RKO (cell line): ENCODE data around the gene DSCAM.

Experiments
- DNase-seq: peaks from one replicate; pipeline ENCODE4 v3.0.0-alpha.2; 2016; ENCODE audit warnings: low spot score

DSCAM gene

DNA sequence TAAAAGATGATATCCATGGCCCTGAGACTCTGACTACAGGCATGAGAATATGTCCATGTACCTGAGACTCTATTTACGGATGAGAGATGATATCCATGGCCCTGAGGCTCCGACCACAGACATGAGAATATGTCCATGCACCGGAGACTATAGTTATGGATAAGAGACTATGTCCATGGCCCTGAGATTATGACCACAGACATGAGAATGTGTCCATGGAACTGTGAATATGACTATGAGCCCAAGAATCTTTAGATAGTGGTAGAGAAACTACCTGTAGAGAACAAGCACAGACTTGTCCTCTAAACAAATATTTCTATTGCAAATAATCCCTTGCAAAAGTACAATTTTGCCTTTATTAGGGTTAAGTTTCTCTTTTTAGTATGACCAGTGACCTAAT, 716.5 kb downstream of the DSCAM start:
- DNase-seq = no peak

DNA sequence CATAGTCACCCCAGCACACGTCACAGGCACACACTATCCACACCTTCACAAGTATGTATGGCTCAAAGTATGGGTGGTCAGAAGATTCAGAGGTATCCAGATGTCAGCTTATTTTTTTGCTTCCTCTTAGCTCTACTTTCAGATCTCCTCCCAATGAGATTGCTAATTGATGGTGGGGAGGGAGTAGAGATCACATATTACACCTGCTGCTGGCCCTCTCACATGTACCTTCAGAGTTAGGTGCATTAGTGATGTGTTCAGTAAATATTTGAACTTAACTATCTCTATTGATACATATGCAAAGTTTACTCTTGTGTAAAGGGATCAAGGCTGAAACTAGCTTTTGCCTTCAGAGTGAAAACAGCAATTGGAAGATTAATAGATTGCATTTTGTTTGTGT, 717.1 kb downstream of the DSCAM start:
- DNase-seq = no peak

DNA sequence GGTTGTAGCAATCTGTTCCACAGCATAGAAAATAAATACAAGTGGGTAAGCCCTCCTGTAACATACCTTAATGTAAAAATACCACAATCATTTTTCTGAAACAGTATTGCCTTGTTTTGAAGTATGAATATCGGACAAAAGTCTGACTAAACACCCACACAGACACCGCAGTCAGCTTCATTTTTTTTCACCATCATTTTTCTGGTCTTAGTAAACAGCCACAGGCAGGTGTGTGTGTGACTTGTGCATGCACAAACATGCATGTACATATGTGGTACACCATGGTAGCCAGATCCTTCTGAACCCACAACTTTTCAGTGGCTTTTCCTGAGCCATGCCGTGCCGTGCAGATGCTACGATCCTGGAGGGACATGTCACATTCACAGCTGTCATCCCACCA, 718.1 kb downstream of the DSCAM start:
- DNase-seq = no peak

DNA sequence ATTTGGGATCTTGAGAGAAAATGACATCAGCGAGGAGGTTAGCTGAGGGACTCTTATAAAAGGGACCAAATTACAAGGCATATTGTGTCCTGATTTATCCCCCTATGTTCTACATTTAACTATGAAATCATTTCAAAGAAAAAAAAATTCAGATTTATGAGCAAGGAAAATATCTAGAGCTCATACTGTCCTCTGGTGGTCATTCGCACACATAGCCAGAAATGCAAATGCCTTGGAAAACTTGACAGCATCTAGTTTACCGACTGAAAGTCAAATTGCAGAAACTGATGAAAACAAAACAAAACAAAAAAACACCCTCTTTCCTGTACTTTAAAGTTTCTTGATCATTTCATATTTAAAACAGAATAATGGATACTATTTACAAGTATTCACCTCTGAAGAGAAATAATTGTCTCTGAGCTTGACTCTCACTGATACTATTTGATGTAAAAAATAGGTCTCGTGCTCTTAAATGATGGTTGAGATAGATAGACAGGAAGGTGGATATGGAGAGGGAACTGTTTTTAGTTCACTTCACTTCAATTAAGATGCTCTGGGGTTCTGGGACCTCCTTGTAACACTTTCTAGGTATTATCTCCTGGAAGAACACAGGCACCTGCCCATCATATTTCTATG, 725.9 kb downstream of the DSCAM start:
- DNase-seq = peak; percentile 54

DNA sequence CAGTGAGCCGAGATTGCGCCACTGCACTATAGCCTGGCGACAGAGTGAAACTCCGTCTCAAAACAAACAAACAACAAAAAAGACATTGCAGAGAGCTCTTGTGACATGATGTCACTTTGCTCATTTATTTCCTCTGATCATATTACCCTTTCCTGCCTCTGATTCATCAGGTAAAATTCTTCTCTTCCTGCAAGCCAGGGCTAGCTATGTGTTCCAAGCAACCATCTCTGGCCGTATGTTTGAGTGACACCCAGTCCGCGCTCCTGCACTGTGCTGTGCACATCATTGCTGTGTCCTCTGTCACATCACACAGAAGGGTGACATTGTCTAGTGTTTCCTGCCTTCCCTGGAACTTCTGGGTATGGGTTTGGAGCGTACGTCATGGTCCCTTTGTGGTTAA, 728.4 kb downstream of the DSCAM start:
- DNase-seq = no peak

DNA sequence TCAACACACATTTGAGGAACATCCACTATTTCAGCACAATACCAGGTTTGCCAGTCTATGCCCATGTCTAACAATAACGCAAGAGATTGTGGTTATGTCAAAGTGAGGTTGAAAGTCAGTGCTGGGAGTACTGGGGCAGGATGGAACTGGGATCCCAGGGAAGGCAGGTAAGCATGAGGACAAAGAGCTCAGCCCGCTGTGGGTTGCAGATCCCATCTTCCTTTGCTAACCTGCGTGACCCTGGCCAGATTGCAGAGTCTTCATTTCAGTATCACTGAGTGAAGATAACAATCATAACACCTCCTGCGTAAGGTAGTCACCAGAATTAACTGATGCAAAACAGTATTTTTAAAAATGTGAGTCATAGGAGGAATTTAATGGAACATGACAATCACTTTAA, 729.7 kb downstream of the DSCAM start:
- no peak for DNase-seq

DNA sequence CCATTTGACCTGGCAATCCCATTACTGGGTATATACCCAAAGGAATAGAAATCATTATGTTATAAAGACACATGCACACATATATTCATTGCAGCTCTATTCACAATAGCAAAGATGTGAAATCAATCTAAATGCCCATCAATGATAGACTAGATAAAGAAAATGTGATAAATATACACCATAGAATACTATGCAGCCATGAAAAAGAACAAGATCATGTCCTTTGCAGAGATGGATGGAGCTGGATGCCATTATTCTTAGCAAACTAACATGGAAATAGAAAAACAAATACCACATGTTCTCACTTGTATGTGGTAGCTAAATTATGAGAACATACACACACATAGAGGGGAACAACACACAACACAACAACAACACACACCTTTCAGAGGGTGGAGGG, 731.2 kb downstream of the DSCAM start:
- DNase-seq = no peak

DNA sequence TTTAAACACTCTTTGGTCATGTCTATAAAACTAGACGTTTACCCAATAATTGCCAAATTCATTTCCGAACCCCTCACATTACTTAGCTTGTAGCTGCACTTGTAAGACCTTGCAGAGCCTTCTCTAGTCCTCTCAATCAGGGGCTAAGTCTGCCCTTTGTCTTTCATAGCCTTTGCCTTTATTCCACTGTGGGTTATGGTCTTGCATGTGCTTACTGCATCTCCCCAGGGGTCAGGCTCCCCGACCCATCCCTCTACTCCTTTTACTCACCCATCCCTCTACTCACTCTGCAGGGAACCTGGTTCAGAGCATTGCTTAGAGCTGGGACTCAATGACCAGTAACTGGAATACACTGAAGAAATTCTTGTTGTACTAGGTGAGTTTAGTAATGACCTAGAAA, 744.3 kb downstream of the DSCAM start:
- DNase-seq = no peak

DNA sequence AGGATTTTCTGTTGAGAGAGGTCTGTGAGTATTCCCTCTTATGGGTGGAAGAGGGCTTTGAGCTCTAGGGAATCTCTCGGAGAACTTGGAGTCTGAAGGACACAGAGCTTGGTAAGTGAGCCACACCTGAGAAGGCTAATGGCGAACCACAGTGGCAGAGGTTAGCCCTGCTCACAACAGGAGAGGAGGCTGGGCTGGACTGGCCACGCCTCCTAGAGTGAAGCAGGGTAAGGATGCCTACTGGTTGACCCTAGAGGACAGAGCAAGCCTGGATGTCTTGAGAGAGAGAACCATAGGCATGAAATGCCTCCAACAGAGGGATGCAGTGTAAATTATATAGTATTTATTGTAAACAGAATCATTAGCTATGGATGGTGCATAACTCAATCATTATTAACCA, 747.1 kb downstream of the DSCAM start:
- DNase-seq = no peak

DNA sequence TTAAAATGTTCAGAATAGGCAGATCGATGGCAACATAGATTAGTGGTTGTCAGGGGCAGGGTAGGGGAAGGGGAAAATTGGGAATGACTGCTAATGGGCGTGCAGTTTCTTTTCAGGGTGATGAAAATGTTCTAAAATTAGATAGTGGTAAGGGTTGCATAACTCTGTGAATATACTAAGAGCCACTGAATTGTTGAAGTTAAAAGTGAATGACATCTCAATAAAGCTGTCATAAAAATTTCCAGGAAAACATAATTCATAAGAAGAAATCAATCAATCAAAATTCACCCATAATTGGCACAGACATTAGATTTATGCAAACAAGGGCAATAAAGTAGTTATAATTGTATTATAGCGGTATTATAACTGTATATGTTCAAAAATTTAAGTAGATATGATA, 751.5 kb downstream of the DSCAM start:
- no peak for DNase-seq

DNA sequence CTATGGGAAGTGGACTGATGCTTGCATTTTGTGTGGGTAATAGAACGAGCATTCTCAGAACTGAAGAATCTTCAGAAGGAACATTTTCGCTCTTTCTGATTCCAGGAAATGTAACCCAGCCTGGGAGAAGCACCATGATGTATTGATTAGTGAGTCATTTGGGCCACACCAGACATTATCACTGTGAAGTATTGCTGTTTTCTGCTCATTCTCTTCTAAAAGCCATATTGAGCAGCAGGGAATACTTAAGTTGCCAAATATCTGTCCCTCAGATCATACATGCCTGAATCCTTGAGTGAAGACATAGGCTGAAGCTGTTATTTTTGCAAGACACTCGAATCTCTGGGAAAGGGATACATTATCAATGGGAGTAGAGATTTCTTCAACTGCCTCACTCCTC, 766.6 kb downstream of the DSCAM start:
- no peak for DNase-seq

DNA sequence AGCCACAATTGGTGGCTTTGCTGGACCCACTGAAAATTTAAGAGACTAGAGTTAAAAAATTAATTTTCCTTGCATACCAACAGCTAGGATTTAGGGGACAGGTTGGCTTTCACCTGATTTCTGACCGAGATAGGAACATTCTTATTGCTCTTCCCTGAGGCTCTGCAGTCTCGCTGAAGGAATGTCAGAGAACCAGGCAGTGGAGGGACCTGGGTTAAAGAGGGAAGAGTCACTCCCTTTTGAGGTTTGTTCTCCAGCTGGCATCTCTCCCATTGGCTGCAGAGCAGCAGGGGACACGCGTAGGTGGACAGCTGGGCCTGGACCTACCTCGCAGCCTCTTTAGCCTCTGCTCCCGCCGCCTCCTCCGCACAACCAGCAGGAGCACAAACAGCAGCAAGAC, 772.2 kb downstream of the DSCAM start:
- no peak for DNase-seq

DNA sequence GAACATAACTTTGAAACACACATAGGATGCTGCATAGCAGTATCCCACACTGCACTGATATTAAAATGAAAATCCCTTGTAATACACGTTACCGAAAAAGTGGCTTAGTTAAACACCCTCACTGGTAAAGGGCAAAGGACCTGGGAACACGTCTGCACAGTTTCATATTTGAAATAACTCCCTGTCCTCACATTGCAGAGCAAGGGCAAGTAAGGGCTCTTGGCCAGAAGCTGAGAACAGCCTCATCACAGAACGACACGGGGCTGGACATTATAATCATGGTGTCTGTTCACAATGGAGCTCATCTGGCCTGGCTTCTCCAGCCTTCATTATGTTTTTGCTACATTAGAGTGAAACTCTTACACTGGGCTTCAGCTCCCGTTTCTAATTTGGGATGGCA, 772.8 kb downstream of the DSCAM start:
- DNase-seq = no peak

DNA sequence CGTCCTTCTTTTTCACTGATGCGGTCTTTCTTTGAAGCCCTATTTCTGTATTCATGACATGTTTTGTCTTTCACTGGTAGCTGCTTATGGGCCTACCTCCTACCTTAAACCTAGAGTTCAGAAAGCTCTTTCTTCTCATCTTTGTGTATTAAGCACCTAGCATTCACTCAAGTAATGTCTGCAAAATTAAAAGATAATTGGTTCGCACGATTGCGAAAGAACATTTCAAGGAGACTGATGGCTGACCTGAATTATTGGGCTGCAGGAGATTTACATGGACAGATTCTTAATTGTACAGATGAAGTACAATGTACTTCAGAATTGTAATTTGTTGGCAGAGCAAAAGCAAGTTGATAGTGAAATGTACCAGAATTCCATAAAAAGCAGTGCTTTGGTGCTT, 773.3 kb downstream of the DSCAM start:
- no peak for DNase-seq

DNA sequence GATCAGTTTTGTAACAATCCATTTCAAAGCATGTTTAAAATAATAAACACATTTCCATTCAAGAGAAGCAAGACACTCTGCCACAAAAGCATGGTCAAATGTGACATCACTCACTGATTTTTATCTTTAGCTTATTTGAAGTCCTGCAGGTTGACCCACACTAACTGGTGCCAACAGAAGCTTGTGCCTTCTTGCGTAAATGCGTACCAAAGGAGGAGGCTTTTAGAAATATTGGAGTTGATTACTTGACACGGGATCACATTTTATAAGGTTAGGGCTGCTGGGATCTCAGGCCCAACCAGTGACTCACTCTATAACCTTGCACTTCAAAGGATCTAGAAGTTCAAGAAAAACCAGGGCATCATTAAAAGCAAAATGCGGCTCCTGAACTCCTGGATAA, 776.1 kb downstream of the DSCAM start:
- DNase-seq = no peak

DNA sequence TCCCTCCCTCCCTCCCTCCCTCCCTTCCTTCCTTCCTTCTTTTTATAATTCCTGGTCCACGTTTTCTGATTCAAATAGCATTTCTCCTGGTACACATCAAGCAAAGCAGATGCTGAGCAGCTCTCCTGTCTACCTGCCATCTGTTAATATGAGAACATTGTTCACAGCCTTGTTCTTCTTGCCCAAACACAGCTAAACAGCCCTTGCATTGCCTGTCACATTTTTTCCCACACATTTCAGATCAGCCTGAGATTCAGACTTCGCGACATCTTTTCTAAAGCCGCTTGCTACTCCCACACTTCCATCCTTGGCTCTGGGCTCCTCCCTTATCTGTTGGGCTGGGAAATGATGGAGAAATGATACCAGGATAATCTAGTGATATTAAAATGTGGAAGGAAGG, 779.2 kb downstream of the DSCAM start:
- DNase-seq = no peak

DNA sequence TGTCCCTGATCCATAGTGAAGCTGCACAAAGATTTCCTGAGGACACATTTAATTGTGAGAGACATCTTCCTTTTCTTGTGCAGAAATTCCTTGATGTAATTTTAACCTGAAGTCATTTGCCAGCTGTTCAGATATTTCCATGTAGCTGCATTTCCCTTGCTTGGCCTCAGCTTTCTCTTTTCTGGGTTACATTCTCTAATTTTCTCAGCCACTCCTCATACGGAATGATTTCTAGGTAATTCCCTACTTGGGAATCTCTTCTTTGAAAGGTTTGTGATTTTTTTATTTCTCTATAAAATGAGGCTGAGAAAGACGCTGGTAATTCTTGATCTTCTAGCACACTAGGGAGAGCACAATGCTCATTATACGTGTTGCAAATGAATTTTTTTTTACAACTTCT, 780.7 kb downstream of the DSCAM start:
- DNase-seq = no peak

DNA sequence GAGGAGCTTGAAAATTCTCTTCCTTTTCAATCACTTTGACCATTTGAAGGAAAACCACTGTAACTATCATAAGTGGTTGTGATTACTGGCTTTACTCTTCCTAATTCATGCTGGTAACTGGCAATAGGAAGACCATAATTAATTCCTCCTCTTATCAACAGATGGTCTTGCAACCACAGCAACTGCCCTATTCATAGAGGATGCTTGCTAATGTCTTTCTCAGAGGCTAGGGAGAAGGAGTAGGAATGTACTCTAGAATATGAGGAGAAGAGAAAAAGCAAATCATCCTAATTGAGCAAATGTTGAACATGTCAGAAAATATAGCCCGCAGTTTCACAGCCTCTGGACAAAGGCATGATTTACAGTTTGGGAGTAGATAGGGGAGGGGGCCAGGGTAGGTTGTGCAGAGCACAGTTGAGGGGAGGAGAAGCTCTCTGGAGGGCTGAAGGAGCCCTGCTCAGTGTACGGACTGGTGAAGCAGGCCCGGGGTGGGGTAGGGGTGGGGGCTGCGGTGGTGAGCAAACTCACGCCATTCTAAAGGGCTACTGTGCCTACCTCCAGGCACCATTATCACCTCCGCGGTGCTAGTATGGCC, 786.8 kb downstream of the DSCAM start:
- no peak for DNase-seq

DNA sequence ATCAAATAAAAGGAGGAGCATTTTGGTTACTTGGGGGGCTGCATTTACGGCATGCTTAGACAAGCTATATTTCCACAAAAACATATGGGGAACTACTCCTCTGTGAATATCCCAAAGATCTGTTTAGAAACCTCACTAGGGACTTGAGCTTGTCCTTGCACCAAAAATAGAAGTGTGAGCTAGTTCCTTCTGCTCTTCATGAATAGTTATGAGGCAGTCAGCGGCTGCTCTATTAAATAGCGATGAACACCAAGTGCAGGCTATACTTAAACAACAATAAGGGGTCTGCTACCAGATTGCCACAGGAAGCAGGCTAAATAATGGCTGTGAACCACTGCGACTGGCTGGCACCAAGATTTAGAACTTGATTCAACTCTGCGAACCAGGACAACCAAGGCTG, 789.6 kb downstream of the DSCAM start:
- no peak for DNase-seq

DNA sequence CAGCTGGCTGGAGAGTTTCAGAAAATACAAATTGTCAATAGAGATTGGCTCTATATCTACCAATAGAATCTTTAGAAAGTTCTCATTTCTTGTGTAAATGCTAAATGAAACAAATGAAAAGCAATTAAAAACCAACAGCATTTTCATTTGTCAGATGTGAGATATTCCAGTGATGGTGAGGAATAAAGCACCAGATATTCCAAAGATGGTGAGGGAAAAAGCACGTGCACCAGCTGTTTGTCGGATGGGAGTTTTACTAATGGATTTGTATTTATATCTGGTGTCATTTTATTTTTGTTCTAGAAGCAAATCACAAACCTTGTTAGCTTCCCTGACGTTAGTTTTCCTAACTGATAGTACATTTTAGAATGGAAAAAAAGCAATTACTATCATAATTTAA, 790.9 kb downstream of the DSCAM start:
- DNase-seq = no peak

DNA sequence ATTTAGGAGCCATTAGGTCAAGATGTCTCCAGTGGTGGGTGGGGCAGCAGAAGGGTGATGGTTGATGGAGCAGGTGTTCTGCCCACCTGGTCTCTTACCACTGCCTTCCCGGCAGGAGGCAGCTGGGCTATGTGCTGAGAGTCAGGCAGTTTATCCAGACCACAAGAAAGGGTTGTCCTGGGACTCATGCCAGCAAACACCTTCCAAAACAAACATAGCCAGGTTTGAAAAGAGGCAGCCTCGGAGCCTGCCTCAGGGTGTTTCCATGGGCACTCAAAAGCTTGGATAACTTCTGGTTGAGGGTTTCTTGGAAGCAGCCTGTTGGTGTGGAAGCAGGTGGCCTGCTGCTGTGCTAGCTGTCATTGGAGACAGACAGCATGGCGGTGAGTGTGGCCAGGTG, 792.6 kb downstream of the DSCAM start:
- DNase-seq = no peak

DNA sequence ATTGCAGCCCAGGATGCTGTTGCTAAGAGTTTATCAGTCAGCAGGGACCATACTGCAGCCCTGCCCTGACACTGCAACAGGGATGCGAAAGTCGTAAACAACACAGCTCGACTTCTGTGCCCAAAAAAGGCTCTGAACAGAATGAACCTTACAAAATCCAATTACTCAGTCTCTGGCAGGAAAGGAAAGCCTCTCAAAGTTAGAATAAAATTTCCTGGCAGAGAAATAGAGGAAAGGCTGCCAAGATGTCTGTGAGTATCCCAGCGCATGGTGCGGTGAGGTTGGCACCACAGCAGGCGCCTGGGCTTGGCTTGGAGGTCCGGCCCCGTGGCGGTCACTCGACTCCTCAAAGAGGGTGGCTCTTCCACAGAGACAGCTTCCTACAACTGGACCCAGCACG, 794.0 kb downstream of the DSCAM start:
- no peak for DNase-seq

DNA sequence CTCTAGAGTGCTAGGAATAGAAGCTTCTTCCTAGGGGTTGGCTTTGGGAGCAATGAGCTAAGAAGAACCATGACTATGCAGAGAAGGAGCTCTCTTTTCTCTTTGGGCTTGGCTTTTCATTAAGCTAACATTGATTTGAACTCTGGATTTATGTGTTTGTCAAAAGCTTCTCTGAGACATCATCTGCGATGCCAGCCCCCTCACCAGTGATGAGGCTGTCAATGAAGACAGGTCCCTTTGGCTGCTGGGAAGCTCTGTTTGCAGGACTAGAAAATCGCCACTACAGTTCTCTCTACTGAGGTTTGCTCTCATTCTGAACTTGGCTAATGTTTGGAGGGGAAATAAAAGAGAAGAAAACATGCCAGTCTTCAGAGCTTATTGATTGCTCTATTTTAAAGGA, 794.7 kb downstream of the DSCAM start:
- no peak for DNase-seq

DNA sequence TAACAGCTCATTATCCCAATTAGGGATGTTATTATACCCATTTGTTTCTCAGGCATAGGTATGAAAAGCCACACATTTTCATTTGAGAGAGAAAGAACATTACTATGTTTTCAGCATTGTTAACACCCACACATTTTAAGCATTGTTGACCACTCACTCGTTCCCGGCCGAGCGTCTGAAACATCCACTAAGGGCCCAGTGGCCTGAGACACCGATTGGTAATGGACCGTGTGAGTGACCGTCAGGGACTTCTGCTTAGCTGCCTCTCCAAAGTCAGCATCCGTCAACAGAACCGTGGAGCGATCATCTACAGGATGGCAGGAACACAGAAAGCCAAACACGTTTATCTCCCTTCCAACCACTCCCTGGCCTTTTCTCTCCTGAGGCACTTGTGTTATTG, 795.2 kb downstream of the DSCAM start:
- DNase-seq = no peak

DNA sequence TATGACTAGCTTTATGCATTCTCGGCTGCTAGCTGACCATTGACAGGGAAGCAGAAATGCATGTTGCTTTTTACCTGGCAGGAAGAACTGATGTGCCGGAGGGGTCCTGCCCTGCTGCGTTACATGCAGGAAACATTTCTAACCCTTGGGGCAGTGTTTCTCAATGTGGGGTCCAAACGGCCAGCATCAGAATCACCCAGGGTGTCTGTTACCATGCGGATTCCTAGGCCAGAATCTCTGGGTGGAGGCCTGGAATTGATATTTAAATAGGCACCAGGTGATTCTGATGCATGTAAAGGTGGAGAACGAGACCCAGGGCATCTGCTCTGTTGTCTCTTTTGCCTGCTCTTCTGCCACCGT, 797.0 kb downstream of the DSCAM start:
- DNase-seq = no peak
